Cardiac fibroblast (primary cell): ENCODE results near the gene NGF.

Experiments used
- DNase-seq, 2 donors: peaks; one replicate each; pipeline versions ENCODE4 v3.0.0 to v3.0.0-alpha.2; 2010; ENCODE audit warnings: low read depth in 2 of 2
- H3K4me3 ChIP-seq, 2 donors: replicated peaks in 1 of 2; 1 replicate in 1 of 2; 2 replicates in 1 of 2; pipeline ENCODE4 v1.5.1; 2011; ENCODE audit warnings: low read depth in 2 of 2, low read length in 2 of 2, mild to moderate bottlenecking in 2 of 2, moderate library complexity in 1 of 2
- CTCF ChIP-seq: IDR thresholded peaks from one replicate; pipeline ENCODE4 v1.5.1; 2011; ENCODE audit warnings: low read depth, mild to moderate bottlenecking, low read length, inconsistent platforms

Gene NGF

GRCh38 chr1:115284209-115284608 is 53.8 kb downstream of the NGF start:
- no peak overlapping the region for H3K4me3 ChIP-seq
- no peak for DNase-seq
- TF ChIP-seq CTCF, result no peak

- no peak for TF ChIP-seq CTCF
- no peak overlapping the region for H3K4me3 ChIP-seq
- no peak for DNase-seq
Measured at GRCh38 chr1:115283681-115284146, 54.3 kb downstream of the NGF start.

GRCh38 chr1:115283249-115283648 is 54.8 kb downstream of the NGF start:
- DNase-seq, result no peak
- H3K4me3 ChIP-seq, result no peak overlapping the region
- TF ChIP-seq CTCF, result no peak

GRCh38 chr1:115282807-115283208 is 55.2 kb downstream of the NGF start:
- H3K4me3 ChIP-seq, result no peak overlapping the region
- peak in 1 of 2 donors; percentile 85 for DNase-seq
- TF ChIP-seq CTCF, result no peak

- TF ChIP-seq CTCF, result no peak
- no peak overlapping the region for H3K4me3 ChIP-seq
- no peak for DNase-seq
Measured at GRCh38 chr1:115281143-115281542, 56.9 kb downstream of the NGF start.

- no peak for TF ChIP-seq CTCF
- peak; percentile 11 to 77 for DNase-seq
- H3K4me3 ChIP-seq, result no peak overlapping the region
Measured at GRCh38 chr1:115280064-115280463, 58.0 kb downstream of the NGF start.

- TF ChIP-seq CTCF, result no peak
- no peak overlapping the region for H3K4me3 ChIP-seq
- DNase-seq, result no peak
Measured at GRCh38 chr1:115278211-115278610, 59.8 kb downstream of the NGF start.
